Measurements from ENCODE around the gene STMN1. TPM values are rescaled to one million over a fixed set of nuclear protein-coding genes. Genes with fewer than 3 reads are reported as not detected.

Gene STMN1
- polyA plus RNA-seq, 1 donor (not counting 4 experiments of a cell fraction or from before 2014, with no cell fraction given), result 82.8 TPM

DNA sequence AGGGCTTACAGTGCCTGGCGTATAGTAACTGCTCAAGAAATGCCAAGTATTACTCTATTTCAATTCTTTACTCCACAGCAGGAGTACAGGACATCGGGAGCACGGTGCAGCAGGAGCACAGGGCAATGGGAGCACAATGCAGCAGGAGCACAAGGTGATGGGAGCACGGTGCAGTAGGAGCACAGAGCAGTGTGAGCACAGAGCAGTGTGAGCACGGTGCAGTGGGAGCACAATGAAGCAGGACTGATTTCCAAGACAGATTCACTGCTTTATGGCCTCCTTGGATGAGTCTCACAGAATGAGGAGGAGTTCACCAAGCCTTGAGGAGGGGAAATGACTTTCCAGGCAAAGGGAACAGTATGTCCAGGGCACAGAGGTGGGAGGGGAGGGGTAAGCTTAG lies 25.7 kb downstream of the STMN1 start:
- Histone ChIP-seq H3K4me2 (ENCODE audit: control insufficient read depth, extremely low read depth, insufficient read depth, low read depth, low read length) (no peak overlapping the region), H2AFZ (ENCODE audit: control insufficient read depth, low read length) (no peak overlapping the region), H3K4me1 (ENCODE audit: control insufficient read depth, extremely low read depth, insufficient read depth, low read length) (peaks cover 8% of the 10 kb centered on the region), H3K9me3 (ENCODE audit: control insufficient read depth, low read depth, low read length) (no peaks in the 10 kb centered on the region), H3K9ac (ENCODE audit: control insufficient read depth, extremely low read depth, insufficient read depth, low read length) (no peak overlapping the region), H3K9me1 (ENCODE audit: control insufficient read depth, extremely low read depth, insufficient read depth, low read length) (no peaks in the 10 kb centered on the region), H3K36me3 (ENCODE audit: control insufficient read depth in 2 of 2, extremely low read depth in 1 of 2, insufficient read depth in 2 of 2, low read length in 2 of 2) (no peaks in the 10 kb centered on the region), H3K27ac (ENCODE audit: control insufficient read depth, insufficient read depth, low read length) (no peak overlapping the region), H3K27me3 (ENCODE audit: control insufficient read depth, extremely low read depth, insufficient read depth, low read length) (no peaks in the 10 kb centered on the region), H3K4me3 (ENCODE audit: control insufficient read depth in 2 of 3, extremely low read depth in 1 of 3, insufficient read depth in 2 of 3, low read depth in 1 of 3, low read length in 3 of 3) (no peak overlapping the region), H3K79me2 (ENCODE audit: control insufficient read depth, insufficient read depth, low read length) (no peaks in the 10 kb centered on the region), H4K20me1 (ENCODE audit: control insufficient read depth, extremely low read depth, insufficient read depth, low read length) (no peaks in the 10 kb centered on the region)
- TF ChIP-seq, protein P1, sequence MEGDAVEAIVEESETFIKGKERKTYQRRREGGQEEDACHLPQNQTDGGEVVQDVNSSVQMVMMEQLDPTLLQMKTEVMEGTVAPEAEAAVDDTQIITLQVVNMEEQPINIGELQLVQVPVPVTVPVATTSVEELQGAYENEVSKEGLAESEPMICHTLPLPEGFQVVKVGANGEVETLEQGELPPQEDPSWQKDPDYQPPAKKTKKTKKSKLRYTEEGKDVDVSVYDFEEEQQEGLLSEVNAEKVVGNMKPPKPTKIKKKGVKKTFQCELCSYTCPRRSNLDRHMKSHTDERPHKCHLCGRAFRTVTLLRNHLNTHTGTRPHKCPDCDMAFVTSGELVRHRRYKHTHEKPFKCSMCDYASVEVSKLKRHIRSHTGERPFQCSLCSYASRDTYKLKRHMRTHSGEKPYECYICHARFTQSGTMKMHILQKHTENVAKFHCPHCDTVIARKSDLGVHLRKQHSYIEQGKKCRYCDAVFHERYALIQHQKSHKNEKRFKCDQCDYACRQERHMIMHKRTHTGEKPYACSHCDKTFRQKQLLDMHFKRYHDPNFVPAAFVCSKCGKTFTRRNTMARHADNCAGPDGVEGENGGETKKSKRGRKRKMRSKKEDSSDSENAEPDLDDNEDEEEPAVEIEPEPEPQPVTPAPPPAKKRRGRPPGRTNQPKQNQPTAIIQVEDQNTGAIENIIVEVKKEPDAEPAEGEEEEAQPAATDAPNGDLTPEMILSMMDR (optimal IDR thresholded peaks at IDR 0.05 in 1 of 3, IDR thresholded peaks at IDR 0.05 in 1 of 3, conservative IDR thresholded peaks at IDR 0.05 in 1 of 3; ENCODE audit: extremely low read depth in 1 of 3, insufficient read depth in 2 of 3, low read length in 3 of 3), result no peak
- dilution Hi-C loops (cut with MboI; ENCODE audit: extremely low pct_ligation_motif_present, low sequenced_read_pairs), result loop anchor here (25.0 kb wide), 1 partner anchor 107 kb away; the partner anchor contains the start of gene PAFAH2
- DNase-seq (ENCODE audit: low read depth, low spot score) (no peak), FAIRE-seq (no peak)

DNA sequence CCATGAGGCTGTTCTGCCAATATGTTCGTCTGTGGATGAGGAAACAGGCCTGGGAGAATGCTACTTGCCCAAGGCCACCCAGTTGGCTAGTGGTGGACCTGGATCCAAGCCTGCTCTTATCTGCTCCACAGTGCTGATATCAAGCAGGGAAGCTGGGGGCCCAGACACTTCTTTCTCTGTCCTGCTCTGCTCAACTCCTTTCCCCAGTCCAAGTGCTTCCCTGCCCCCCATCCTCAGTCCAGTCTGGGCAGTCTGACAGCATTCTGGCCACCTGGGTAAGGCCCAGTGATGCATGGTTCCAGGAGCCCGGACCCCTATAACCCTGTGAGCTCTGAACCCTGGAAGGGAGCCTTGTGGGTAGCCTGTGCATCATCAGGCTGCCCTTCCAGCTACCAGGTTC lies 26.5 kb downstream of the STMN1 start:
- H3K4me2 ChIP-seq (ENCODE audit: control insufficient read depth, extremely low read depth, insufficient read depth, low read depth, low read length), result no peak overlapping the region
- peaks cover 12% of the 10 kb centered on the region for H3K4me1 ChIP-seq (ENCODE audit: control insufficient read depth, extremely low read depth, insufficient read depth, low read length)
- DNase-seq (ENCODE audit: low read depth, low spot score) (no peak), FAIRE-seq (no peak)
- H2AFZ ChIP-seq (ENCODE audit: control insufficient read depth, low read length), result no peak overlapping the region
- peaks cover 2% of the 10 kb centered on the region for H3K79me2 ChIP-seq (ENCODE audit: control insufficient read depth, insufficient read depth, low read length)
- no peaks in the 10 kb centered on the region for H3K9me3 ChIP-seq (ENCODE audit: control insufficient read depth, low read depth, low read length)
- H3K27me3 ChIP-seq (ENCODE audit: control insufficient read depth, extremely low read depth, insufficient read depth, low read length), result no peaks in the 10 kb centered on the region
- H4K20me1 ChIP-seq (ENCODE audit: control insufficient read depth, extremely low read depth, insufficient read depth, low read length), result no peaks in the 10 kb centered on the region
- dilution Hi-C loops (cut with MboI; ENCODE audit: extremely low pct_ligation_motif_present, low sequenced_read_pairs), result loop anchor here (25.0 kb wide), 1 partner anchor 108 kb away; the partner anchor contains the start of gene PAFAH2
- no peak overlapping the region for H3K9ac ChIP-seq (ENCODE audit: control insufficient read depth, extremely low read depth, insufficient read depth, low read length)
- no peaks in the 10 kb centered on the region for H3K36me3 ChIP-seq (ENCODE audit: control insufficient read depth in 2 of 2, extremely low read depth in 1 of 2, insufficient read depth in 2 of 2, low read length in 2 of 2)
- H3K4me3 ChIP-seq (ENCODE audit: control insufficient read depth in 2 of 3, extremely low read depth in 1 of 3, insufficient read depth in 2 of 3, low read depth in 1 of 3, low read length in 3 of 3), result no peak overlapping the region
- no peak overlapping the region for H3K27ac ChIP-seq (ENCODE audit: control insufficient read depth, insufficient read depth, low read length)
- H3K9me1 ChIP-seq (ENCODE audit: control insufficient read depth, extremely low read depth, insufficient read depth, low read length), result no peaks in the 10 kb centered on the region
- TF ChIP-seq, protein P1 (optimal IDR thresholded peaks at IDR 0.05 in 1 of 3, IDR thresholded peaks at IDR 0.05 in 1 of 3, conservative IDR thresholded peaks at IDR 0.05 in 1 of 3; ENCODE audit: extremely low read depth in 1 of 3, insufficient read depth in 2 of 3, low read length in 3 of 3), result no peak
- no peak for TF ChIP-seq EZH2 (IDR thresholded peaks at IDR 0.05; ENCODE audit: low read length)
